Measurements from ENCODE around the gene MYO7A. TPM values are rescaled to one million over a fixed set of nuclear protein-coding genes. Genes with fewer than 3 reads are reported as not detected.
A peak's percentile ranks its signal among the peaks of the same experiment; 100 is the strongest.

MYO7A gene
- total and polyA plus RNA-seq, 2 of the 8 experiments (the other 6 are each of a cell fraction or from before 2014, with no cell fraction given) = 1.5 to 1.9 TPM

GRCh38 chr11:77196961-77197360 lies 68.9 kb downstream of the MYO7A start:
- H3K27ac ChIP-seq (ENCODE audit: low read depth, low read length) = no peak overlapping the region
- no peaks in the 10 kb centered on the region for H3K27me3 ChIP-seq (replicated peaks in 1 of 4; ENCODE audit: control insufficient read depth in 3 of 4, extremely low read depth in 1 of 4, insufficient read depth in 3 of 4, low read length in 3 of 4)
- peaks cover 0 to 7% of the 10 kb centered on the region in 2 experiments for H4K20me1 ChIP-seq (replicated peaks in 1 of 2; ENCODE audit: control insufficient read depth in 1 of 2, insufficient read depth in 2 of 2, low read length in 2 of 2)
- no peaks in the 10 kb centered on the region for H3K79me1 ChIP-seq (ENCODE audit: low read depth, low read length)
- 95% methylated on average over 8 of the region's 8 CpGs; no CpG with 5 or more reads in 1 of the 2 experiments for WGBS, 2 experiments (ENCODE audit: extremely low coverage in 1 of 2, insufficient coverage in 1 of 2, insufficient read length in 1 of 2, insufficient replicate concordance in 2 of 2, low coverage in 1 of 2, low lambda C conversion rate in 2 of 2, missing lambda C conversion rate in 1 of 2)
- no peak overlapping the region for H3K23ac ChIP-seq (ENCODE audit: insufficient read length)
- TF ChIP-seq, protein P1, sequence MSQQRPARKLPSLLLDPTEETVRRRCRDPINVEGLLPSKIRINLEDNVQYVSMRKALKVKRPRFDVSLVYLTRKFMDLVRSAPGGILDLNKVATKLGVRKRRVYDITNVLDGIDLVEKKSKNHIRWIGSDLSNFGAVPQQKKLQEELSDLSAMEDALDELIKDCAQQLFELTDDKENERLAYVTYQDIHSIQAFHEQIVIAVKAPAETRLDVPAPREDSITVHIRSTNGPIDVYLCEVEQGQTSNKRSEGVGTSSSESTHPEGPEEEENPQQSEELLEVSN (IDR thresholded peaks at IDR 0.05) = no peak
- TF ChIP-seq POLR2A (IDR thresholded peaks at IDR 0.05; ENCODE audit: control extremely low read depth in 1 of 2, low read depth in 2 of 2, low read length in 2 of 2) (no peak), SIRT6 (IDR thresholded peaks at IDR 0.05; ENCODE audit: low read length) (no peak), HDAC2 (IDR thresholded peaks at IDR 0.05; ENCODE audit: borderline replicate concordance in 1 of 2, low read depth in 2 of 2, low read length in 2 of 2) (no peak)
- 0 out of 2 replicates have a peak overlapping the region, but pooled peaks have one; percentile 11 for H4K8ac ChIP-seq (ENCODE audit: extremely low read depth, insufficient read depth, low read length)
- H3K4me1 ChIP-seq (replicated peaks in 1 of 4; ENCODE audit: control insufficient read depth in 3 of 4, insufficient read depth in 4 of 4, low read length in 3 of 4) = no peaks in the 10 kb centered on the region; a peak in 2 of 7 replicates
- no peak for DNase-seq (ENCODE audit: low read depth in 1 of 2, low spot score in 2 of 2)
- H2BK12ac ChIP-seq (ENCODE audit: low read depth, low read length) = no peak overlapping the region
- no peak overlapping the region for H3K18ac ChIP-seq (ENCODE audit: extremely low read depth, low read length)
- H4K5ac ChIP-seq (ENCODE audit: insufficient read length, low read depth, low read length) = no peak overlapping the region
- H3K14ac ChIP-seq (ENCODE audit: insufficient read length) = no peak overlapping the region
- H2BK20ac ChIP-seq (ENCODE audit: low read length) = no peak overlapping the region
- H2BK5ac ChIP-seq (ENCODE audit: low read depth, low read length) = no peak overlapping the region
- H2AFZ ChIP-seq (ENCODE audit: low read length) = no peak overlapping the region
- H3K4me2 ChIP-seq (ENCODE audit: insufficient read depth in 1 of 2, low read depth in 2 of 2, low read length in 2 of 2) = no peak overlapping the region
- H2BK120ac ChIP-seq (replicated peaks; ENCODE audit: low read depth, low read length) = no peak overlapping the region
- no peaks in the 10 kb centered on the region; a peak in 1 of 8 replicates for H3K36me3 ChIP-seq (ENCODE audit: control insufficient read depth in 2 of 4, insufficient read depth in 4 of 4, low read length in 3 of 4)
- H4K91ac ChIP-seq (replicated peaks; ENCODE audit: insufficient read length, low read length) = no peak overlapping the region
- no peak overlapping the region for H2AK5ac ChIP-seq (ENCODE audit: low read depth, low read length)
- H3K9ac ChIP-seq (replicated peaks in 1 of 4; ENCODE audit: extremely low read depth in 1 of 4, low read depth in 3 of 4, low read length in 3 of 4) = no peak overlapping the region
- ChIA-PET CTCF (ENCODE audit: partially characterized antibody) (interaction anchor here (0.7 to 6.2 kb wide), 14 partner anchors 9 to 480 kb away, joined by 3 to 45 read pairs (median 5); partner anchors contain the start of gene MYO7A), POLR2A (ENCODE audit: partially characterized antibody) (interaction anchor here (0.6 kb wide), 1 partner anchor 359 kb away, joined by 4 read pairs; no protein-coding TSS in a partner anchor)
- no peak overlapping the region for H3K56ac ChIP-seq (replicated peaks; ENCODE audit: insufficient read length, low read depth, low read length)
- peaks cover 10% of the 10 kb centered on the region; the same call in 1 of the 2 replicates for H3K23me2 ChIP-seq (ENCODE audit: low read depth, low read length)
- no peak for FAIRE-seq
- no peaks in the 10 kb centered on the region for H3K9me3 ChIP-seq (ENCODE audit: insufficient read depth in 2 of 2, low read depth in 1 of 2, low read length in 1 of 2)
- no peak overlapping the region for H3K4me3 ChIP-seq (ENCODE audit: extremely low read depth in 1 of 4, insufficient read depth in 2 of 4, low read depth in 3 of 4, low read length in 4 of 4)
- peak overlapping the region; percentile 21 for H3K4ac ChIP-seq (replicated peaks; ENCODE audit: insufficient read length, low read depth, low read length)
- no peak overlapping the region for H2BK15ac ChIP-seq (ENCODE audit: low read length)
- no peaks in the 10 kb centered on the region for H3K79me2 ChIP-seq (ENCODE audit: control insufficient read depth in 1 of 2, insufficient read depth in 2 of 2, low read length in 2 of 2)
